T1000 (cell line): ENCODE measurements around the gene EHF.

Source experiments
- DNase-seq: peaks from one replicate; lab custom pipeline; 2025; ENCODE audit warnings: mixed read lengths; lab: John Stamatoyannopoulos, UW

Gene EHF

DNA sequence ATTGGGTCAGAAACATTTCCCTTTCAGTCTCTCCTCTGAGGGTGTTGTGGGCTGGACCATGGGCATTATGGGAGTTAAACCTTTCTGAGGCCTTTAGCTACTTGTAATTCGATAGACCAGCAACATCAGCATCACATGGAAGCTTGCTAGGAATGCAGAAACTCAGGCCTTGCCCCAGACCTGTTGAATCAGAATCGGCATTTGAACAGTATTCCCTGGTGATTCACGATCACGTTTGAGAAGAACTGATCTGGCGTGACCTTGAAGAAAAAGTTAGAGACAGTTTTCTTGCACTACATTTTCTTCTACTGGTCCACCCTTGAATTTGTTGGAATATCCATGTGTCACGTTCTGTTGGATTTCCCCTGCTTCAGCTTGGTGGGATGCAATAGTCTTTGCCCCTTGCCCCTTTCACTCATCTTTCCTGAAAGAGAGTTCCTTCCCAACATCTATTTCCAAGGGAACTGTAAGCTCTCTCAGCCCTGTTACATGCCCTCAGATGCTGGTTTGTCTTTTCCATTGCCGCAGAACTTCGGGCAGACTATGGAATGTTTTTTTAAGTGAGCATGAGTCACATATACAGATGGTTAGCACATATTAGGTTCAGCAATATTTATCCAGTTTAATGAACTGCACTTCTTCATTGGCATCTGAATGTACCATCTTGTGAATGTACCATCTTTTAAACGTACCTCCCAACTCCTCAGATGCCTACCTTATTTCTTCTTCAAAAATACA lies 23.9 kb downstream of the EHF start:
- DNase-seq, result no peak

GRCh38 chr11:34646431-34646830 lies 25.5 kb downstream of the EHF start:
- DNase-seq, result no peak

GRCh38 chr11:34647131-34647530 lies 26.2 kb downstream of the EHF start:
- DNase-seq, result no peak

DNA sequence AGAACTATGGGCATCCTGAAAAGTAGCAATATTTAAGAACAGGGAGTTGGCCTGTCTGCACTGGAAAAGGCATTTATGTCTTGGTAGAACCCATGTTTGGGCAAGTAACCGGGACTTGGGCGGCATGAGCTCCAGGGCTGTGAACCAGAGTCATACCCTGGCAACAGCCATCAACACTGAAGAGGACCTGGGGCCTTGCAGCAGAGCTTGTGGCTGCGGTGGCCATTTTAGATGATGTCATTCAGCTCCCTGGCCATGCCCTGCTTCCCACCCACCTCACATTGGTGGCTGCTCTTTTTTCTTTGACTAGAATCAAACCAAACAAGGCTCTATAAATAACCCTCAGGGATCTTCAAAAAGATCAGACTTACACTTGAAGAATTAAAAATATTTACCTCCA lies 26.6 kb downstream of the EHF start:
- no peak for DNase-seq

DNA sequence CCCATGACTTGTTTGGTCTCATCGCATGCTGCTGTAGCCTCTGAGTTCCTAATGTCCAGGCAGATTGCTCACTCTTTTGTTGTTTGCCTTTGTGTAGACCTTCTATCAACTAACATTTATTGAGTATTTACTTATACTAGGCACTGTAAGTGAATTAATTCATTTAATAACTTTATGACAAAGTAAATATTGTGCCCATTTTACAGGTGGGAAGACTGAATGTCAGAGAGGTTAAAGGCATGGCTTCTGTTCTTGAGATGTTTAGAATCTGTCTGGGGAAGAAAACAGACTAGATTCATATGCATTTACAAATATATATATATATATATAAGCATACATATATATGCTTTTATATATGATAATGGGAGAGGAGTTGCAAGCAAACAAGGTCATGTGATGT lies 27.1 kb downstream of the EHF start:
- DNase-seq, result no peak

DNA sequence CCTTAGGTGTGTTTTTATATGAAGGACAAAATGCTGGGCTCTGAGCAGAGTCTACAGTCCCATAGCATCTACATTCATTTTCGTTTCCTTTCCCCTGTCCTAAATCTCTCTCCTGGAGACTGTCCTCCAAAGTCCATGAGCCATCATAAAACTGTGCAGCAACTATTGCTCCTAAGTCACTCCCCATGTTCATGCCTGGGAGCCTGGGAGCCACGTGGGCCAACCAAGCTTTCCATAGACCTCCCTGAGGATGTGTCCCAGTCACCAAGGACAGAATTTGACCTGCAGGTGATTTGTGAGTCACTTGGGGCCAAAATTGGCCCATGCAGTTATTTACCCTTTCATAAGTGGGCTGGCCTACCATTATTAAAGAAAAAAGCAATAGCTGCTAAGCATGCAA lies 28.7 kb downstream of the EHF start:
- no peak for DNase-seq

DNA sequence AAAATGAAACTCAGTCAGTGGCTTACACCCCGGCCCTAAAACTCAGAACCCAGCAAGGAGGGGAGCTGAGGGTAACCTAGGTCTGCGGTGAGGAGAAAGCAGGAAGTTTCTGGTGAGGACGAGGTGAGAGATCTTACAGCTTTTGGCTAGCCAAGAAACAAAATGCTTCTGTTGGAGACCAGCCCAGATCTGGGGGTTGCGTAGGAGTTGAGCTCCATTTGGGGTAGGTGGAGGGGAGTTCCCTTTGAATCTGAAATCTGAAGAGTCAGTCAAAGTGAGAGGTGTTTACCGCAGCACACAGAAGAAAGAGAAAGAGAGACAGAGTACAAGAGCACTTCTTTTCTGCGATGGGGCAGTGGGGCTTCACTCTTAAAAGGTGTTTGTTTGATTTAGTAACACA lies 29.6 kb downstream of the EHF start:
- no peak for DNase-seq

DNA sequence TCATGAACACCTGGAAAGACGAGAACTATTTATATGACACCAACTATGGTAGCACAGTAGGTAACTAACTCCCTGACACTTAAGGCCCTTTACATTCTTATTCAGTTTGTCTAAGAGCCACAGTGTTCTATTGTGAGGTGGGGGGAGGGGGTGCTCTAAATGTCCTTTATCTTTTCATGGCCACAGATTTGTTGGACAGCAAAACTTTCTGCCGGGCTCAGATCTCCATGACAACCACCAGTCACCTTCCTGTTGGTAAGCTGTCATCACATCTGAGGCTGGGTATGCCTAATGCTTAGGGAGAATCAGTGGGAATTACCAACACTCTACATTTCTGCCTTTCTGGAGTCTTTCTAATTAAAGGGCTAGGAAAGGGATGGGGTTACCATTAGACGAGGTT lies 30.7 kb downstream of the EHF start:
- no peak for DNase-seq

DNA sequence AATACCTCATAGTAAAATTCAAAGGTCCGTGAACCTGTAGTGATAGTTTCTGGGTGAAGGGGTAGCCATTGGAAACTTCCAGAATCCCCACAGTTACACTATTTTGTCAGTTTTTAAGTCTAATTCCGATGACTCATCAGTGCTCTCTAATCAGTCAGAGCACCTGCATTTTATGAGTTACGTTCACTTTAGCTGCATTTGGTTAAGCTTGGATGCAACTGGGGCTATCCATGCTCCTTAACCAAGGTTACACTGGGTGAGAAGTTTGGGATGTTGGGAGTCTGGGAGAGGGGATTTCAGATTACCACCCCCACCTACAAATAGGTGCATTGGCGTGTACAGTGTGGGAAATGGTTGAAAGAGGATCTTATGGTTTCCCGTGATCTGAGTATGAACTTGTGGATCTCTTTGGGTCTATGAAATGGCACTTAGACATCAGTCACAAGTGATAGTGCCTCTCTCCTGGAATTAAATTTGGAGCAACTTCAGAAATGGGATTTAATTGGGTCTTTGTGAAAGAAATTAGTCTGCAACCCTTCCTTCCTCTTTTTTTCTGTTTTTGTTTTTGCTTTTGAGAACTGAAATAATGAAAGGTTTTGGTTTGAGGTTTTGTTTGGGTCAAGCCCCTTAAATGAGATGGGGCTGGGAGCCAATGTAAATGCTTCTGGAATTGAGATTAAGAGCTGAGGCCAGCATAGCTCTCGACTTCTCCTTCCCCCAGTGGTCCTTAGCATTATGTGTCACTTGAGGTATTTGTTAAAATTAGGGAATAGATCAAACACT lies 31.5 kb downstream of the EHF start:
- no peak for DNase-seq

GRCh38 chr11:34653031-34653430 lies 32.1 kb downstream of the EHF start:
- DNase-seq, result no peak

- DNase-seq, result peak; percentile 80
Measured at GRCh38 chr11:34653851-34654482, 33.1 kb downstream of the EHF start.

GRCh38 chr11:34654483-34655334 lies 33.8 kb downstream of the EHF start:
- no peak for DNase-seq

DNA sequence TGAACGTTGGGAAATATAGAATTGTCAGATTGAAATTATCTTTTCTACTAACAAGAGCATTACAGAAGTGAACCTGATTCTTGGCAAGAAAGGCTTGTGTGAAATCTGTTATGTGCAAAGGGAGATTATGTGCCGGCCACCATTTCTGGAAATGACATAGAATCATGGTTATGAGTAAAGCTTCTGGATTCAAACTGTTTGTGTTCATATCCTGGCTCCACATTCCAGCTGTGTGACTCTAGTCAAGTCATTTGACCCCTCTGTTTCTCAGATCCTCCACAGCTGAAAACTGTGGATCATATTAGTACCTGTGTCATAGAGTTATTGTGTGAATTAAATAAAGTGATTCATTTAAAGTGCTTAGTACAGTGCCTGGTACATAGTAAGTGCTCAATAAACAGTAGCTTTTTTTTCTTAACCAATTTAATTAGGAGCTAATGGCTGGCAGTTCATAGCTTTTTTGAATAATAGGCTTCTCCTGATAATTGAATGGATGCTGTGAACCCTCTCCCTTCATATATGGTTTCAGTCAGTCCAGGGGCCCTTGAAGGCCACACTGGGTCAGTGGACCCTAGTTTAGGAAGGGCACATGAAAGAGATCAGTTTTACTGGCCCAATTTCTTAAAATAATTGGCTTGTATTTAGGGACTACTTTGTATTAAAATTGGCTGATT lies 34.6 kb downstream of the EHF start:
- DNase-seq, result no peak

DNA sequence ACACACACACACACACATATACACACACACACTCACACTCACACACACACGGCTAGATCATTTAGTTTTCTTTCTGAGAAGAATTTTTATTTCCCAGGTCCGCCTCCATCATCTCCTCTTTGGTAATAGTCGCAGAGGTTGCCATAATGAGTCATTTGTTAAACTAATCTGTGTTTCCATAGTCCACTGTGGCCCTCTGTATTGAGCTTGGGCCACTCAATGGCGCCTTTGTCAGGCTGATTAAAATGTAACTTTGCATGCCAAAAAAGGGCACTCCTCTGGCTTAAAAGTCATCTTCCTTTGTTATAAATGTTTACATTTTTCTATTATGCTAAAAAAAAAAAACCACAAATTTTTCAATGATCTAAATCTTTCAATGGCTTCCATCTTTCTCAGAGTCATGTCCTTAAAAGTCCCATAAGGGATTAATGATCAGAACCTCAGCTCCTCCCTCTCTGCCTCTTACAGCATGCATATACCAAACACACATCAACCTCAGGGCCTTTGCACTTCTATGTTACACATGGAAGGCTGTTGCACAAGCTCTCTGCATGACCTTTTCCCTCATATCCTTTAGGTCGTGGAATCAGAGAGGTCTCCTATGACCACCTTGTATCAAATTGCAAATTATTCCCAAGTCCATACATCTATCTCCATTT lies 35.3 kb downstream of the EHF start:
- no peak for DNase-seq

GRCh38 chr11:34658071-34659015 lies 37.5 kb downstream of the EHF start:
- no peak for DNase-seq

DNA sequence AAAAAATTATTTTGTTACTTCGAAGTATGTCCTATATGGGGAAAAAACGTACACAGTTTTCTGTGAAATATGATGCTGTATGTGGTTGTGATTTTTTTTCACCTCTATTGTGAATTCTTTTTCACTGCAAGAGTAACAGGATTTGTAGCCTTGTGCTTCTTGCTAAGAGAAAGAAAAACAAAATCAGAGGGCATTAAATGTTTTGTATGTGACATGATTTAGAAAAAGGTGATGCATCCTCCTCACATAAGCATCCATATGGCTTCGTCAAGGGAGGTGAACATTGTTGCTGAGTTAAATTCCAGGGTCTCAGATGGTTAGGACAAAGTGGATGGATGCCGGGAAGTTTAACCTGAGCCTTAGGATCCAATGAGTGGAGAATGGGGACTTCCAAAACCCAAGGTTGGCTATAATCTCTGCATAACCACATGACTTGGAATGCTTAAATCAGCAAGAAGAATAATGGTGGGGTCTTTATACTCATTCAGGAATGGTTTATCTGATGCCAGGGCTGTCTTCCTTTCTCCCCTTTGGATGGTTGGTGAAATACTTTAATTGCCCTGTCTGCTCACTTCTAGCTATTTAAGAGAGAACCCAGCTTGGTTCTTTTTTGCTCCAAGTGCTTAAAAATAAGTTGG lies 38.3 kb downstream of the EHF start:
- no peak for DNase-seq

GRCh38 chr11:34665077-34665835 lies 44.4 kb downstream of the EHF start:
- DNase-seq, result no peak

- no peak for DNase-seq
Measured at GRCh38 chr11:34667810-34668582, 47.1 kb downstream of the EHF start.
